Measurements from ENCODE around the gene FSTL4.

The FSTL4 gene

DNA sequence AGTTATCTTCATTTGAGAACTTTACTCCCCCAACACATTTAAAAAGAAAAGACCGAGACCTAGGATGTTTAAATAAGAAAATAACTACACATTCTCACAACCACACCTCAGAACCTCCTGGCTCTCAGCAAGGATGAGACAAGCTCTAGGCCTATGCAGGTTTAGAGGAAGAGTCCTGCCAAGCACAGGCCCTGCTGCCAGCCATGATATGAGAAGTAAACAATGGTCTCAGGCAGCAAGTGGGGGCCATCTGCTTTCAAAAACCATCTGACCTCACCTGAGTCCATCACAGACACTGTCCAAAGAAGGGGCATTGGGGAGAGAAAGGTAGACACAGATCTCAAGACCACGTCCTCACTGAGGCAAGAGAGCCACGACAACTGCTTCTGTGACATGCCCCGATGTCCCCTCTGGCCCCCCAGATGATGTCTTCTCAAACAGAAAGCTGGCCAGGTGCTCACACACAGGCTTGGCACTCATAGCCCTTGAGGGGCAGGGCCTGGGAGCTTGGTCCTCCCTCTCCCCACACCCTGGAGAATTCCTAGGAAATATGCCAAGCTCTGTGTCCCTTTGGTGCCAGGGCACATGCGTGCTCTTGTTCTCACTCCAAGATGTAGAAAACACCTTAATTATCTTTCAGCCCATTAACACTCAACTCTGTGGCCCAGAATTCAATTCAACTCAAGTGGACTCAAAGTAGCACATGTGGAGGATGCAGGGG lies 150.4 kb downstream of the FSTL4 start:
- in situ Hi-C loops (cut with MboI; ENCODE audit: low sequenced_read_pairs, unreplicated experiment), result no loop called here
- no peak for TF ChIP-seq CTCF (IDR thresholded peaks at IDR 0.05; ENCODE audit: borderline replicate concordance, control extremely low read depth, extremely low read depth, insufficient read depth, missing control alignments)

GRCh38 chr5:133460172-133460758 lies 152.1 kb downstream of the FSTL4 start:
- in situ Hi-C loops (cut with MboI; ENCODE audit: low sequenced_read_pairs, unreplicated experiment), result no loop called here
- peak; percentile 43 for TF ChIP-seq CTCF (IDR thresholded peaks at IDR 0.05; ENCODE audit: borderline replicate concordance, control extremely low read depth, extremely low read depth, insufficient read depth, missing control alignments)
- DNase-seq (ENCODE audit: low spot score), result peak; percentile 70

More for the DNA sequence above, 150.4 kb downstream of the FSTL4 start:
- DNase-seq (ENCODE audit: low spot score), result no peak

DNA sequence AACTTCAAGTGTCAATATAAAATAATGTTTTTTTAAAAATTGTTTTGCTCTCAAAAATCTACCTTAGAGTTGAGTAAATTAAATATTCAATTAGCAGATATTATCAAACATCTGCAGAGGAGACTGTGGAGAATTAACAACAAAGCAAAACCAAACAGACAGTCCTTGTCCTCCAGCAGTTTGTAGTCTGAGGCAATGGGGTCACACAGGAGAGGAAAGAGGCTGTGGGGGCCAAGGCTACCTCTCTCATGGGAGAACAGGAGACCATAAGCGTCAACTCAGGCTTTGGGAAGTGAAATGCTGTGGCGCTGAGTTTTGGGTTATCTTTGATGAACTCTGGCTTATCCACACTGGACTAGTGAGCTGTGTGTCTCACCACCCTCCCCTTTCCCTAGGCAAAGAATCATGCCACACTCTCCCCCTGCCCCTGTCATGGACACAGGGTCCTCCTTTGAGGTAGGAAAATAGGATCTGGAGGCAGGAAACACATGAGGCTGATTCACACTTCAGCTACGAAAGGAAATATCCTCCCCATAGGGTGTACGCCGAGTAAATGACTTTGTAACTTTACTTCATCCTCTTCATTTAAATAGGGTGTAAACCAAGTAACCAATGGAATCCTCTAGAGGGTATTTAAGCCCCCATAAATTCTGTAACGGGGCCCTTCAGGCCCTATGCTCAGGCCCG lies 152.7 kb downstream of the FSTL4 start:
- in situ Hi-C loops (cut with MboI; ENCODE audit: low sequenced_read_pairs, unreplicated experiment), result no loop called here
- no peak for TF ChIP-seq CTCF (IDR thresholded peaks at IDR 0.05; ENCODE audit: borderline replicate concordance, control extremely low read depth, extremely low read depth, insufficient read depth, missing control alignments)
- DNase-seq (ENCODE audit: low spot score), result no peak

GRCh38 chr5:133458435-133458834 lies 153.9 kb downstream of the FSTL4 start:
- no peak for DNase-seq (ENCODE audit: low spot score)
- in situ Hi-C loops (cut with MboI; ENCODE audit: low sequenced_read_pairs, unreplicated experiment), result no loop called here
- no peak for TF ChIP-seq CTCF (IDR thresholded peaks at IDR 0.05; ENCODE audit: borderline replicate concordance, control extremely low read depth, extremely low read depth, insufficient read depth, missing control alignments)

GRCh38 chr5:133457439-133458355 lies 154.6 kb downstream of the FSTL4 start:
- TF ChIP-seq CTCF (IDR thresholded peaks at IDR 0.05; ENCODE audit: borderline replicate concordance, control extremely low read depth, extremely low read depth, insufficient read depth, missing control alignments), result no peak
- in situ Hi-C loops (cut with MboI; ENCODE audit: low sequenced_read_pairs, unreplicated experiment), result no loop called here
- no peak for DNase-seq (ENCODE audit: low spot score)

DNA sequence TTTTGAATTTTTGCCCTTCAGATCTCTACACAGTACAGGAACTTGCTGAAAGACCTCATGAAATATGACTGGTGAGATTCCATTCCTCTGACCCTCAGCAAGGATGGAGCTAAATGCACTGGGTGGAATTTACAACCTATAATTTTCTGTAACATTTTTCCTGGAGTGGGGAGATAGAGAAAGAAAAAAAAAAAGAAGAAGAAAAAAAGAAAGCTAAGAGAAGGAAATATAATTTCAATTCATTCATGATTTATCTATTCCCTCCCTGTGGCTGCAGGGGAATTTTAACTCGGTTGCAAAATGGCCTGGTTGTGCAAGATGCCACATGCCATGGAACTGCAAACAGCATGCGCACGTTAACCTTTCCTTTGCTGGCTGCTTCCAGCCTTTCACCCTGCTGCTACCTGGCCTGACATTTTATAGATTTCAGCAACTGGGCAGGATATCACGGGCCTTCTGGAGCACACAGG lies 155.4 kb downstream of the FSTL4 start:
- TF ChIP-seq CTCF (IDR thresholded peaks at IDR 0.05; ENCODE audit: borderline replicate concordance, control extremely low read depth, extremely low read depth, insufficient read depth, missing control alignments), result no peak
- no peak for DNase-seq (ENCODE audit: low spot score)
- in situ Hi-C loops (cut with MboI; ENCODE audit: low sequenced_read_pairs, unreplicated experiment), result no loop called here

Measured in GM13976 (cell line).